OCI-LY7 (cell line): ENCODE data around the gene UMAD1.

Experiments used
- CTCF ChIP-seq: fragments of 200-600 bp; sonication (generic); conservative IDR thresholded peaks from 2 replicates; pipeline ENCODE4 v1.5.1; 2014; ENCODE audit warnings: mild to moderate bottlenecking, antibody characterized with exemption, low read length, moderate library complexity, mixed read lengths
- EZH2phosphoT487 ChIP-seq: fragments of 200-600 bp; sonication (generic); IDR thresholded peaks from 2 replicates; pipeline ENCODE4 v1.6.1; 2018; ENCODE audit warnings: low read depth, borderline replicate concordance, mild to moderate bottlenecking, mixed run types, antibody characterized with exemption, low read length, moderate library complexity, mixed read lengths

DNA sequence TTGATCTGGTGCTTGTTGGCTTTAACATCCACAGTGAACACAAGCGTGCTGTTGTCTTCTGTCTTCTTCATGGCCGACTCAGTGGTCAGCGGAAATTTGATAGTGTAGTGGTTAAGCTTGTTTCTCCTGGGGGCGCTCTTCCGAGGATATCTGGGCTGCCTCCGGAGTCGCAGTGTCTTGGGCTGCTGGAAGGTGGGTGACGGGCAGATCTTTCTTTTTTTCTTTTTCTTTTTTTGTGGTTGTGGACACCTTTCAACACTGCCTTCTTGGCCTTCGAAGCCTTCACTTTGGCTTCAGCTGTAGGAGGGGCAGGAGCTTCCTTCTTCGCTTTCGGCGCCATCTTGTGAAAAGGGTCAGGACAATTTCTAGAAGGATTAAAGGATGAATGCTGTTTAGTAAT lies 101.7 kb downstream of the UMAD1 start:
- 0 out of 2 replicates have a peak, but pooled peaks have one; percentile 18 for TF ChIP-seq CTCF
- TF ChIP-seq EZH2phosphoT487, result no peak
